ENCODE measurements around the gene MIPOL1. TPM values are rescaled to one million over a fixed set of nuclear protein-coding genes. Genes with fewer than 3 reads are reported as not detected.
"Not testable (repeated sequence)": the region's sequence is repeated elsewhere in the genome, so short reads cannot be mapped to it uniquely, and the experiment has no call there.

Gene MIPOL1
- total RNA-seq, 1 donor from 2014 or later: 8.9 TPM

DNA sequence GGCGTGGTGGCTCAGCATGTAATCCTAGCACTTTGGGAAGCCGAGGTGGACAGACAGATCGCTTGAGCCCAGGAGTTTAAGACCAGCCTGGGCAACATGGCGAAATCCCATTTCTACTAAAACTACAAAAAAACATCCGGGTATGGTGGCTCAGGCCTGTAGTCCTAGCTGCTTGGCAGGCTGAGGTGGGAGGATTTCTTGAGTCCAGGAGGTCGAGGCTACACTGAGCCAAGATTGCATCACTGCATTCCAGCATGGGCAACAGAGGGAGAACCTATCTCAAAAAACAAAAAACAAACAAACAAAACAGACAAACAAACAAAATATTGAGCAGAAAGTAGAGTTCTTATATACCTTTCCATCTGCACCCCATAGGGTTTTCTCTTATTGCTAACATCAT lies 16.3 kb upstream of the MIPOL1 start:
- no peak overlapping the region for H3K4me3 ChIP-seq
- no peaks in the 10 kb centered on the region for H3K9me3 ChIP-seq (replicated peaks)
- no peaks in the 10 kb centered on the region for H3K4me1 ChIP-seq
- intact Hi-C loops (cut with micrococcal nuclease): no loop called here
- H3K36me3 ChIP-seq: no peaks in the 10 kb centered on the region
- H3K27me3 ChIP-seq (ENCODE audit: low read depth): peaks cover 16% of the 10 kb centered on the region
- no peak for DNase-seq
- TF ChIP-seq, protein P1, sequence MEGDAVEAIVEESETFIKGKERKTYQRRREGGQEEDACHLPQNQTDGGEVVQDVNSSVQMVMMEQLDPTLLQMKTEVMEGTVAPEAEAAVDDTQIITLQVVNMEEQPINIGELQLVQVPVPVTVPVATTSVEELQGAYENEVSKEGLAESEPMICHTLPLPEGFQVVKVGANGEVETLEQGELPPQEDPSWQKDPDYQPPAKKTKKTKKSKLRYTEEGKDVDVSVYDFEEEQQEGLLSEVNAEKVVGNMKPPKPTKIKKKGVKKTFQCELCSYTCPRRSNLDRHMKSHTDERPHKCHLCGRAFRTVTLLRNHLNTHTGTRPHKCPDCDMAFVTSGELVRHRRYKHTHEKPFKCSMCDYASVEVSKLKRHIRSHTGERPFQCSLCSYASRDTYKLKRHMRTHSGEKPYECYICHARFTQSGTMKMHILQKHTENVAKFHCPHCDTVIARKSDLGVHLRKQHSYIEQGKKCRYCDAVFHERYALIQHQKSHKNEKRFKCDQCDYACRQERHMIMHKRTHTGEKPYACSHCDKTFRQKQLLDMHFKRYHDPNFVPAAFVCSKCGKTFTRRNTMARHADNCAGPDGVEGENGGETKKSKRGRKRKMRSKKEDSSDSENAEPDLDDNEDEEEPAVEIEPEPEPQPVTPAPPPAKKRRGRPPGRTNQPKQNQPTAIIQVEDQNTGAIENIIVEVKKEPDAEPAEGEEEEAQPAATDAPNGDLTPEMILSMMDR (IDR thresholded peaks at IDR 0.05; ENCODE audit: borderline replicate concordance): no peak
- H3K27ac ChIP-seq (replicated peaks): no peak overlapping the region

DNA sequence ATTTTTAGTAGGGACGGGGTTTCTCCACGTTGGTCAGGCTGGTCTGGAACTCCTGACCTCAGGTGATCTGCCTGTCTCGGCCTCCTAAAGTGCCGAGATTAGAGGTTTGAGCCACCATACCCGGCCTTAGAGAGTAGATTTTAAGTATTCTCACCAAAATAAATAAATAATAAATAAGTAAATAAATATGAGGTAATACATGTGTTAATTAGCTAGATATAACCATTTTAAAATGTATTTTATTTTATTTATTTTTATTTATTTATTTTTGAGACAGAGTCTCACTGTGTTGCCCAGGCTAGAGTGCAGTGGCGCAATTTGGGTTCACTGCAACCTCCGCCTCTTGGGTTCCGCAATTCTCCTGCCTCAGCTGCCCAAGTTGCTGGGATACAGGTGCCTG lies 13.2 kb upstream of the MIPOL1 start:
- DNase-seq; H3K4me3 ChIP-seq; intact Hi-C loops (cut with micrococcal nuclease); H3K27ac ChIP-seq (replicated peaks); H3K36me3 ChIP-seq; H3K4me1 ChIP-seq; H3K9me3 ChIP-seq (replicated peaks): not testable (repeated sequence)
- peaks cover 27% of the 10 kb centered on the region for H3K27me3 ChIP-seq (ENCODE audit: low read depth)

DNA sequence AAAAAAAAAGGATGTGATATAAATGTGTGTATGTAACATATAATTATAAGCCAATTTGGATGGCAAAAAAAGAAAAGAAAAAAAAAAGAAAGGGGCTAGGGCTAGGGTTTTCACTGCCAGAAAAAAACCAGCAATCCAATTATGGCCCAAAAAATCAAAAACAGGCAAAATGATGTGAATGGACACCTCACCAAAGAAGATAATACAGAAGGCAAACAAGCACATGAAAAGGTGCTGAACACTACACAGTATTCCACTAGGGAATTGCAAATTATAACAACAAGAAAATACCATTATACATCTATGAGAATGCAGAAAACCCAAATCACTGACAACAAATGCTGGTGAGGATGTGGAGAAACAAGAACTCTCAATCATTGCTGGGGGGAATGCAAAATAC lies 12.1 kb upstream of the MIPOL1 start:
- no peak for DNase-seq
- peaks cover 27% of the 10 kb centered on the region for H3K27me3 ChIP-seq (ENCODE audit: low read depth)
- no peak overlapping the region for H3K27ac ChIP-seq (replicated peaks)
- no peaks in the 10 kb centered on the region for H3K36me3 ChIP-seq
- no peak overlapping the region for H3K4me3 ChIP-seq
- intact Hi-C loops (cut with micrococcal nuclease): no loop called here
- TF ChIP-seq, protein P1 (IDR thresholded peaks at IDR 0.05; ENCODE audit: borderline replicate concordance): no peak
- H3K4me1 ChIP-seq: no peaks in the 10 kb centered on the region
- H3K9me3 ChIP-seq (replicated peaks): peaks cover 10% of the 10 kb centered on the region

DNA sequence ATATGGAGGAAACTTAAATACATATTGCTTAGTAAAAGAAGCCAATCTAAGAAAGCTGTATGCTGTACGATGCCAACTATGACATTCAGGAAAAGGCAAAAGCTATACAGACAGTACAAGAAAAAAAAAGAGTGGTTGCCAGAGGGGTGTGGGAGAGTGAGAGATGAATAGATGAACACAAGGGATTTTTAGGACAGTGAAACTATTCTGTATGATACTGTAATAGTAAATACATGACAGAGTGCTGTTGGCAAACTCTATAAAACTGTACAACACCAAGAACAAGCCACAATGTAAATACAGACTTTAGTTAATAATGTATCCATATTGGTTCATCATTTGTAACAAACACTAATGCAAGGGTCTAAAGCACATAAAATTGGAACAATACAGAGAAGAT lies 10.9 kb upstream of the MIPOL1 start:
- intact Hi-C loops (cut with micrococcal nuclease): no loop called here
- TF ChIP-seq, protein P1 (IDR thresholded peaks at IDR 0.05; ENCODE audit: borderline replicate concordance): no peak
- Histone ChIP-seq H3K27ac (replicated peaks) (no peak overlapping the region), H3K36me3 (no peaks in the 10 kb centered on the region), H3K4me1 (no peaks in the 10 kb centered on the region), H3K4me3 (no peak overlapping the region), H3K27me3 (ENCODE audit: low read depth) (peaks cover 27% of the 10 kb centered on the region), H3K9me3 (replicated peaks) (peaks cover 10% of the 10 kb centered on the region)
- DNase-seq: no peak

GRCh38 chr14:37187294-37187693 lies 10.4 kb upstream of the MIPOL1 start:
- Histone ChIP-seq H3K27ac (replicated peaks) (no peak overlapping the region), H3K4me3 (no peak overlapping the region), H3K36me3 (no peaks in the 10 kb centered on the region), H3K4me1 (no peaks in the 10 kb centered on the region), H3K9me3 (replicated peaks) (peaks cover 10% of the 10 kb centered on the region), H3K27me3 (ENCODE audit: low read depth) (peaks cover 27% of the 10 kb centered on the region)
- intact Hi-C loops (cut with micrococcal nuclease): no loop called here
- TF ChIP-seq, protein P1 (IDR thresholded peaks at IDR 0.05; ENCODE audit: borderline replicate concordance): no peak
- no peak for DNase-seq

DNA sequence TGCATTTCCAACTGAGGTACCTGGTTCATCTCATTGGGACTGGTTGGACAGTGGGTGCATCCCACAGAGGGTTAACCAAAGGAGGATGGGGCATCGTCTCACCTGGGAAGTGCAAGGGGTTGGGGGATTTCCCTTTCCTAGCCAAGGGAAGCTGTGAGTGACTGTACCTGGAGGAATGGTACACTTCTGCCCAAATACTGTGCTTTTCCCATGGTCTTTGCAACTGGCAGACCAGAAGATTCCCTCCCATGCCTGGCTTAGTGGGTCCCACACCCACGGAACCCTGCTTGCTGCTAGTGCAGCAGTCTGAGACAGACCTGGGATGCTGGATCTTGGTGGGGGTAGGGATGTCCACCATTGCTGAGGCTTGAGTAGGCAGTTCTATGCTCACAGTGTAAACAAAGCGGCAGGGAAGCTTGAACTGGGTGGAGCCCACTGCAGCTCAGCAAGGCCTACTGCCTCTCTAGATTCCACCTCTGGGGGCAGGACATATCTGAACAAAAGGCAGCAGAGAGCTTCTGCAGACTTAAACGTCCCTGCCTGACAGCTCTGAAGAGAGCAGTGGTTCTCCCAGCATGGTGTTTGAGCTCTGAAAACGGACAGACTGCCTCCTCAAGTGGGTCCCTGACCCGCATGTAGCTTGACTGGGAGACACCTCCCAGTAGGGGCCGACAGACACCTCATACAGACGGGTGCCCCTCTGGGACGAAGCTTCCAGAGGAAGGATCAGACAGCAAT lies 9.7 kb upstream of the MIPOL1 start:
- H3K4me1 ChIP-seq; H3K36me3 ChIP-seq; H3K9me3 ChIP-seq (replicated peaks); DNase-seq; intact Hi-C loops (cut with micrococcal nuclease); H3K4me3 ChIP-seq; H3K27ac ChIP-seq (replicated peaks): not testable (repeated sequence)
- H3K27me3 ChIP-seq (ENCODE audit: low read depth): peaks cover 27% of the 10 kb centered on the region

GRCh38 chr14:37189733-37190132 lies 8.0 kb upstream of the MIPOL1 start:
- H3K4me3 ChIP-seq; DNase-seq; H3K9me3 ChIP-seq (replicated peaks); H3K4me1 ChIP-seq; H3K36me3 ChIP-seq; intact Hi-C loops (cut with micrococcal nuclease); H3K27ac ChIP-seq (replicated peaks): not testable (repeated sequence)
- peaks cover 21% of the 10 kb centered on the region for H3K27me3 ChIP-seq (ENCODE audit: low read depth)
